Rectal smooth muscle tissue (tissue), 1 donor: Measurements from ENCODE around the gene ELMO1.

Experiments
- H3K27ac ChIP-seq: one replicate; pipeline ENCODE4 v1.7.0; 2013; ENCODE audit warnings: low read depth, low read length, inconsistent platforms
- H3K27me3 ChIP-seq: one replicate; pipeline ENCODE4 v1.7.0; 2013; ENCODE audit warnings: low read length; ENCODE audit not compliant: control insufficient read depth, insufficient read depth
- H3K36me3 ChIP-seq: one replicate; pipeline ENCODE4 v1.7.0; 2013; ENCODE audit warnings: low read length; ENCODE audit not compliant: control insufficient read depth, insufficient read depth
- H3K4me1 ChIP-seq: one replicate; pipeline ENCODE4 v1.7.0; 2013; ENCODE audit warnings: low read length; ENCODE audit not compliant: control insufficient read depth, insufficient read depth
- H3K4me3 ChIP-seq: one replicate; pipeline ENCODE4 v1.7.0; 2013; ENCODE audit warnings: low read length
- H3K9ac ChIP-seq: one replicate; pipeline ENCODE4 v1.7.0; 2013; ENCODE audit warnings: low read length

The ELMO1 gene

DNA sequence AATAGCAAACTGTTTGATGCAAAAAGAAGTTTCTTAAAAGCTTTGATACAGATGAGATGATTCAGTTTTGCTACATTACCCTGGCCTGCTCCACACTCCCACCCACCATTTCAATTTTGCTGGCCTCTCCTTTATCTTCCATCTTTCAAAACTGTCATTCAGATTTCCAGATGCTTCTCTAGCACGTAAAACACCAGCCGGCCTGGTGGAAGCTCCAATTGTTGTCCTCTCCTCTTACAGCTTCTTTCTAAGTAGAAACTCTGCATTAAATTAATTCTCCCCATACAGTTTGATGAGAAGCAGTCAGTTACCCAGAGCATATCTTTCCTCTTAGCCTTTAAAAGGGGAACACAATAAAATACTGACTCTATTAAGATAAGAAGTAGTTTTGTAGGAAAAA lies 34.3 kb upstream of the ELMO1 start:
- no peaks in the 10 kb centered on the region for H3K36me3 ChIP-seq
- no peak overlapping the region for H3K9ac ChIP-seq
- H3K27me3 ChIP-seq, result no peaks in the 10 kb centered on the region
- H3K4me3 ChIP-seq, result no peak overlapping the region
- no peaks in the 10 kb centered on the region for H3K4me1 ChIP-seq
- no peak overlapping the region for H3K27ac ChIP-seq

DNA sequence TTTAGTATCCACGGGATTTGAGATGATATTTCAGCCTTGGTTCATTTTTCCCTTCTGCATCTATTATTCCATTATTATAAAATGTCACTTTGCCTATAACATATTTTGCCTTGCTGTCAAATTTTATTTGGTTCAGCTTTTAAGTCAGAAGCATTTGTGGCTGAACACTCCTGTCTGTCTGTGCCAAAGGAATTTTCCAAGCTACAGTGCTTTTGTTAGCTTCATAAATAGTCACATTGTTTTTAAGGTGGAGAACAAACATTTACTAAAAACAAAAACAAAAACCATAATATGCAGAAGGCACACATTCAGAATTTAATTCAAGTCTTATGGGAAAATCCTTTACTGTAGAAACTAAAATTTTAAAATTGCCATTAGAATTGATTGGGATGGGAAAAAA lies 33.8 kb upstream of the ELMO1 start:
- Histone ChIP-seq H3K27me3 (no peaks in the 10 kb centered on the region), H3K9ac (no peak overlapping the region), H3K4me3 (no peak overlapping the region), H3K4me1 (no peaks in the 10 kb centered on the region), H3K27ac (no peak overlapping the region), H3K36me3 (no peaks in the 10 kb centered on the region)

DNA sequence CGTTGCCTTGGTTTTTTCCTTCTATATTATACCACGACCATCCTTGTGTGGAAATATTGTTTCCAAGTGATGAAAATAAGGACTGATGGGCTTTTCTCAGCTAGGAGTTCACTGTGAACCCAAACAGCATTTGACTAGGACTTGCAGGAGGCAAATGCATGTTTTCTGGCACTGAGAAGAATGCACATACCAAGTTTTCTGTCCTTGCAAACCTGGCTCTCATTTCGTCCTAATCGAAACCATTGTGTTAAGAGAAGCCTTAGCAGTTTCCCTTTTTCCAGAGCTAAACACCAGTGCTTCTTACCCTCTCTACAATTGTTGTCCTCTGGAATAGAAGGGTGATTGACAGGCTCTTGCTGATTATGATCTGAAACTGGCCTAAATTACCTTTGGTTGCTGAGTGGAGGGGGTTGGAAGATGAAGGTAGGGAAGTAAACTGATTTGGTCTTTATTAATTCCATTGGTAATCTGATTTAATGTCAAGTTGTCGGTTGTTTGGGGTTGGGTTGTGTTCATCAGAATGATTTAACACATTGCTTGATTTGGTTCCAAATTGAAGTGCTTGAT lies 33.1 kb upstream of the ELMO1 start:
- H3K9ac ChIP-seq, result no peak overlapping the region
- H3K4me3 ChIP-seq, result no peak overlapping the region
- H3K27ac ChIP-seq, result no peak overlapping the region
- H3K4me1 ChIP-seq, result no peaks in the 10 kb centered on the region
- no peaks in the 10 kb centered on the region for H3K36me3 ChIP-seq
- no peaks in the 10 kb centered on the region for H3K27me3 ChIP-seq

DNA sequence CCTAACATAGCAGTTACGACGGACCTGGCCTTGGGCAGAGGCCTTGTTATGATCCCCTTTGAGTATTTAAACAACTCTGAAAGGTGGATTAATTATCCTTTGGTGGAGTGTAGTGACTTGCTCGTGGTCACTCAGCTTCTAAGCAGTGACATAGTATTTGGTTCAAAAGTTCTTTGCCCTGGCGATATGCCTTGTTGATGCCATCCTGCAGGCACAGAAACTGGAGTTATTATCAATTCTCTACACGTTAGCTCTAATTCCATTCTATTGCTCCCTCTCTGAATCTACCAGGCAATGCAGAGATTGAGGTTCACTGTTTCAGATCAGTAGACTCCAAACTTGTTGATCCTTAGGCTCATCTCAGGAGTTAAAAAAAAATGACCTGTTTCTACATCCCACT lies 32.5 kb upstream of the ELMO1 start:
- no peaks in the 10 kb centered on the region for H3K27me3 ChIP-seq
- no peak overlapping the region for H3K27ac ChIP-seq
- no peak overlapping the region for H3K9ac ChIP-seq
- H3K36me3 ChIP-seq, result no peaks in the 10 kb centered on the region
- no peak overlapping the region for H3K4me3 ChIP-seq
- H3K4me1 ChIP-seq, result no peaks in the 10 kb centered on the region

DNA sequence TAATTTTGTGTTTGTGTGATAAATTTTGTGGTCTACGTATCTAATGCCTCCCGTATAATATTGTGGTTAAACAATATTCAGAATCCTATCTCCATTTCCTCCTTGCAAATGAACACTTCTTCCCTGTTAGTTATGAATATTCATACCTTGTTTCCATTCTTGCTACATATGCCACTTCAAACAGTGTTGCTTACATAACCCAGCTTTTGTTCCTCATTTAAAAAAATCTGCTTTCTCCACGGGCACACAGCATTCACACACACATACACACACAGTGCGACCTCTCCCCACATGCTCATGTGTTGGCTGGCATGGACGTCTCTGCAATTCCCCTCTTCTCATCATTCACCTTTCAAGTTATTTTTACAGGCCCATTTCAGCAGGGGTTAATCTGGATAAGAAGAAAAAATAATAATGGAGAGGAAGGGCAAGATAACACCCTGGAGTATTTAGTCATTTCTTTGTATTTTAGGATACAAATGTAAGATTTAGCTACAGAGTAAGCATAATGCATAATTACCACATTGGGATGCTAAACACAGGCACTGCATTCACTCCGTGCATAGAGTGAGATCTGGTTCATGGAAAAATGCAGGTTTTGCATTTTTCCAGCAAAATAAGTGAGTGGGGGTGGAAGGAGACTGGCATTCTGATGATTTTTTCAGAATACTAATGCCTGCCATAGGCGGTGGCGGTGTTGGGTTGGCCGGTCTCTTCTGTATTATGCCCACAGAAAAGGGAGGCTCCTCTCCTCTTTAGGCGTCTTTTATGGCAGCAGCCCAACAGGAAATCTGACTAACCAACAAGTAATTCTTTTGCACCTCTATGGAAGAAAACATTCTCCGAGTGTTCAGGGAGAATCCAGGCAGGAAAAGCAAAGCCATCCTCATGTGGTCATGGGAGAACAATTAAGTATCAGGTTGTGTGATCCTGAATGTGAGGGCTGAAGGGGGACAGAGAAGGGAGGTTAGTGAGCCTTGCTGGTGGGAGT lies 31.7 kb upstream of the ELMO1 start:
- Histone ChIP-seq H3K9ac (no peak overlapping the region), H3K27ac (no peak overlapping the region), H3K4me3 (no peak overlapping the region)

DNA sequence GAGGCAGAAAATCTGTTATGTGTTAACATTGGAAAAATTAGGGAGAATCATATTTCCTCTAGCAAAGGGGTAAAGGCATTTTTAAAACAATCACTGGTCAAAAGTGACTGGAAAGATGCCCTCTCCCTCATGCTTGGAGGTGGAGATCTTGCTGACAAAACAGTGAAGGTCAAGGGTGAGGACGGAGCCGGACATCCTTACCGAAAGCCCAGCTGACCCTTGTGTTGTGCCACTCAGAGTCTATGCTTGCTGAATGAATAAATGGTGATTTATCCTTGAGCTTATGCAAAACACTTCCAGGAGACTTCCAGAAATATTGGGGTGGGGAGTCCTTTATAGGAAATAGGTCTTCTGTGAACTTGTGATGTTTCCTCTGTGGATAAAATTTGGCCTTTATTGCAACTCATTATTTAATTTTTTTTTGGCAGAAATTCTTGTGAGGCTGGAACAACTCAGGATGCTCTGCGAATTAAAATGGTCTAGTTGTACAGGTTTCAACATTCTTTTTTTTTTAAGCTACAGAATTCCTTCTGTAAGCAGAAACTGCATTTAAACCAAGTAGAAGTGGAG lies 28.3 kb upstream of the ELMO1 start:
- no peak overlapping the region for H3K9ac ChIP-seq
- no peaks in the 10 kb centered on the region for H3K4me1 ChIP-seq
- H3K27ac ChIP-seq, result no peak overlapping the region
- no peak overlapping the region for H3K4me3 ChIP-seq
- H3K27me3 ChIP-seq, result no peaks in the 10 kb centered on the region
- H3K36me3 ChIP-seq, result no peaks in the 10 kb centered on the region

More for the DNA sequence above, 31.7 kb upstream of the ELMO1 start:
- Histone ChIP-seq H3K4me1 (no peaks in the 10 kb centered on the region), H3K36me3 (no peaks in the 10 kb centered on the region), H3K27me3 (no peaks in the 10 kb centered on the region)

DNA sequence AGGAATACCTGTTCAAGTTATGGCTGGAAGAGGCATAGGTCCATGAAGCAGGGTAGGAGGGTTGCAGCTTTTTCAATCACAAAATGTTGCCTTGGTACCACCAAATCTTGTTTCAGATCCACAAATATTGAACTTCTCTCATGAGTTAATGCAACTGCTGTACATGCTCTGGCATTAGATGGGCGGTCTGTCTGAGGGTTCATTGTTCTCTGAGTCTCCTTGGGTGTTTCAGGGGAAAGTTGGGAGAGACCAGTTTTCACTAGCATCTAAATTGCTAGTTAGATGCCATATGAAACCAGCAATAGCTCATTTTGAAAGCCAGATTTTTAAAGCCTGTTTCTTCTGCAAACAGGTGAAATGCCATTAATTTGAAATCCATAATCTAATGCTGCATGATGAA lies 27.8 kb upstream of the ELMO1 start:
- Histone ChIP-seq H3K4me3 (no peak overlapping the region), H3K36me3 (no peaks in the 10 kb centered on the region), H3K27ac (no peak overlapping the region), H3K27me3 (no peaks in the 10 kb centered on the region), H3K9ac (no peak overlapping the region), H3K4me1 (no peaks in the 10 kb centered on the region)

DNA sequence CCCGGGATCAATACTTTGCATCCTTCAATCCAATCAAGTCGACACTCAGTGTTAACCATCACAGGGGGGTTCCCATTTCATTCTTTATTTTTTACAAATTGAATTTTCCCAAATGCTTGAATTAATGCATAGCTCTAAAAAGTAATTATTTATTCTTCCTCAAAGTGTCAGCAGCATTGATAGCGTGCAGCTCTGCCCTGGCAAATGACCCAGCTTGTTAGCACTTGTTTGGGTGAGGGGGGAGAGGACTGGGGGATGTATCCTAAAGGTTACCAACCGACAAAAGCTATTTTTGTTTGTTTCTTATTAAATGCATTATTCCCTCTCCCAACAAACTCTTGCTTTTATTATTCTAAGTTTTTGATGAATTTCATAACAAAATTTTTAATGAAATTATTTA lies 27.0 kb upstream of the ELMO1 start:
- no peaks in the 10 kb centered on the region for H3K36me3 ChIP-seq

DNA sequence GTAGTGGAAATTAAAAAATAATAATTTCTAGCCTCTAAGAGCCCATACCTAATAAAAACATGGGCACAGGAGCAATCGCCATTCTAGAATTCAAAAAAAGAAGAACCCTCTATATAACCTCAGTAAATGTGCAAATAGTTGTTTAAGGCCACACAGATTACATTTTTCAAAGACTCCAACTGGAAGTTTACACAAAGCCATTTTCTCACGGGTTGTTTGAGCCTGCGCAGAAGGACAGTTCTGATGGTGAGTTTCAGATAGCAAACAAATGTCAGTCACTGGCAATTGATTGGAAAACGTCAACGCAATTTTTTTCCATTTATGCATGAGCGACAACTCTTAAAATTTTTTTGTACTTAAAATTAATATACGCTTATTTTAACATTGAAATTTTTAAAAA lies 23.0 kb upstream of the ELMO1 start:
- Histone ChIP-seq H3K4me1 (no peaks in the 10 kb centered on the region), H3K36me3 (no peaks in the 10 kb centered on the region), H3K27me3 (no peaks in the 10 kb centered on the region), H3K27ac (no peak overlapping the region), H3K9ac (no peak overlapping the region), H3K4me3 (no peak overlapping the region)

More for the DNA sequence above, 27.0 kb upstream of the ELMO1 start:
- no peak overlapping the region for H3K4me3 ChIP-seq
- no peak overlapping the region for H3K27ac ChIP-seq
- no peaks in the 10 kb centered on the region for H3K4me1 ChIP-seq
- H3K9ac ChIP-seq, result no peak overlapping the region
- H3K27me3 ChIP-seq, result no peaks in the 10 kb centered on the region

DNA sequence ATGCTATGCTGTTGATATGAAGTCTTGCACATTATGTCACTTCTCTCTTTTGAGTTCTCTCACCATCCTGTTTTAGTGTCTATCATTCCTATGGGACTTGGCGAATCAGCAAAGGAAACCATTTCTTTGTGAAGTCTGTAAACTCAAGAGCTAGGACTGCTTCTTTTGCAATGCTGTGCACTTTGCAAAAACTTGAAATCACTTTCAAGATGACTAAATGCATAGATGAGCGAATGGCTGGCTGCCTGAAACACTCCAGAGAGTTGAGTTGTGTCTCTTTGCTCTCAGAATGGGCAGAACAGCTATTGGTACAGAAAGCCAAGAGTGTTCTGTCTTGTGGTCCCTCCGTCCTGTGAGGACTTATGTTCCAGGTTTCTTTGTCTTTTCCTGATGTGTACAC lies 18.3 kb upstream of the ELMO1 start:
- Histone ChIP-seq H3K4me1 (no peaks in the 10 kb centered on the region), H3K27ac (no peak overlapping the region), H3K4me3 (no peak overlapping the region), H3K36me3 (no peaks in the 10 kb centered on the region), H3K27me3 (no peaks in the 10 kb centered on the region), H3K9ac (no peak overlapping the region)

DNA sequence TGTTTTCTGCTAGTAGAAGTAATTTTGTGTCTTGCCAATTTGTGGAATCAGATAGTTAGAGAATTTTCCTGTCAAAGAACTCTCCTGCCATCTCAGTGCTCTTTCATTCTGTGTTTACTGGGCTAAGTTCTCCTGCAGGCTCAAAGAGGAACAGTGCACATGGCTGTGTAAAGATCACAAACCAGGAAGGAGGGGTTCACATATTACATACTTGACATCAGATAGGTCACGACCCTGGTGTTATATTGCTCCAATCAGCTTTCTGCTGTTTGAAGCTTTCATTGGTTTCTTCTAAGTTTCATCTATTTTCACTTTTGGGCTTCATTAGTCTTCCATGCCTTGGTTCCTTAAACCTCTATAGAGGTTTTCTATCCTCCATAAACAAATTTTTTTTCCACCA lies 13.5 kb upstream of the ELMO1 start:
- H3K9ac ChIP-seq, result no peak overlapping the region
- H3K27me3 ChIP-seq, result no peaks in the 10 kb centered on the region
- H3K36me3 ChIP-seq, result no peaks in the 10 kb centered on the region
- no peak overlapping the region for H3K4me3 ChIP-seq
- H3K27ac ChIP-seq, result no peak overlapping the region
- H3K4me1 ChIP-seq, result no peaks in the 10 kb centered on the region

DNA sequence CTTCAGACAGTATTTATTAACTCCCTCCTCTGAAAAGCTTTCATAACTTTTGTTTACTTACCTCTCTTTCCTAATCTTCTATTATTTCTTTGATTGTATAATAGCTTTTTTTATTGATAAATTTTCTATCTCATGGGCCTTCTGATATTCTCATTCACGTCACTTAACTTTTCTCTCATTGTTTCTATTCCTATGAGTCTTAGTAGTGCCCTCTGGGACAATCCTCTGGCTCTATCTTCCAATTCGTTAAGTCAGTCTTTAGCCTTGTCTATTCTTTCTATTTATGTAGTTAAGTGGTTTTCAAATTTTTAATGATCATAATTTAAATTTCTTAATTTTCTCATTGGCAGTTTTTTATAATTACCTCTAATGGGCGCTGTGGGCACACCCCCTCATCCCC lies 6.4 kb upstream of the ELMO1 start:
- H3K27ac ChIP-seq, result no peak overlapping the region
- H3K9ac ChIP-seq, result no peak overlapping the region
- H3K4me3 ChIP-seq, result no peak overlapping the region
- H3K4me1 ChIP-seq, result no peaks in the 10 kb centered on the region
- H3K27me3 ChIP-seq, result no peaks in the 10 kb centered on the region
- H3K36me3 ChIP-seq, result no peaks in the 10 kb centered on the region
